ENCODE measurements around the gene ZNF74. TPM values are rescaled to one million over a fixed set of nuclear protein-coding genes. Genes with fewer than 3 reads are reported as not detected.
"Not testable (repeated sequence)": the region's sequence is repeated elsewhere in the genome, so short reads cannot be mapped to it uniquely, and the experiment has no call there.

ZNF74 gene
- total RNA-seq, 1 experiment from 2014 or later = 67.5 TPM

DNA sequence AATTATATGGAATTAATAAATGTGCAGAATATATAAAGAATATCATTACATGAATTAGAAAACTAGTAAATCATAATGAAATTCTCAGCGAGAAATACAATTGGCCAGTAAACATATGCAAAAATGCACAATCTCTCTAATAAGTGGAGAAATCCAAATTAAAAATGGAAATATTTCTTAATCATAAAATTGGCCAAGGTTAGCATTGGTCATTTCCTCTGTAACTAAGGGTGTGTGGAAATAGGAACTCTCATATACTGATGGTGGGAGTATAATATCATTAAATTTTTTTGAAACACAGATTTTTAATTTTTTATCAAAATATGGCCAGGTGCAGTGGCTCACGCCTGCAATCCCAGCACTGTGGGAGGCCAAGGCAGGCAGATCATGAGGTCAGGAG, 7.6 kb upstream of the ZNF74 start:
- Histone ChIP-seq H3K36me3 (replicated peaks; ENCODE audit: control insufficient read depth, insufficient read depth, low read length) (no peaks in the 10 kb centered on the region), H3K4me3 (ENCODE audit: insufficient read depth, low read depth, low read length) (no peak overlapping the region)
- no peak for DNase-seq

GRCh38 chr22:20386972-20387371, 7.0 kb upstream of the ZNF74 start:
- Histone ChIP-seq H3K36me3 (replicated peaks; ENCODE audit: control insufficient read depth, insufficient read depth, low read length) (no peaks in the 10 kb centered on the region), H3K4me3 (ENCODE audit: insufficient read depth, low read depth, low read length) (no peak overlapping the region), H3K27me3 (ENCODE audit: control insufficient read depth, insufficient read depth, low read length) (no peaks in the 10 kb centered on the region)
- no peak for DNase-seq

More for the DNA sequence above, 7.6 kb upstream of the ZNF74 start:
- H3K27me3 ChIP-seq (ENCODE audit: control insufficient read depth, insufficient read depth, low read length) = no peaks in the 10 kb centered on the region

DNA sequence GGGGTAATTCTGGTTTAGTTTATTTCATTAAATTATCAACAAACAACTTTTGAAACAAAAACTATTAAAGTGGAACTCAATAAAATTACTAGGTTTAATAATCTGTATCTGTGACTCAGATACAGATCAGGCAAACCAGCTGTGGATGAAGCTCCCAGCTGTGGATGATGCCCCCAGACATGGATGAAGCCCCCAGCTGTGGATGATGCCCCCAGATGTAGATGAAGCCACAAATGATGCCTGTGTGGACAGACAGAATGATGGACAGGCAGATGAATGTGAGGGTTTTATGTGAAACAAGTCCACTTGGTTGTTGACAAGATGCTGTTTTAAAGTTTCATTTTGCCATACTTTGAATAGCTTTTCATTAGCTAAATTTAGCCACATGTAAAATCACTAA, 5.8 kb upstream of the ZNF74 start:
- no peak for DNase-seq
- Histone ChIP-seq H3K27me3 (ENCODE audit: control insufficient read depth, insufficient read depth, low read length) (no peaks in the 10 kb centered on the region), H3K4me3 (ENCODE audit: insufficient read depth, low read depth, low read length) (no peak overlapping the region), H3K36me3 (replicated peaks; ENCODE audit: control insufficient read depth, insufficient read depth, low read length) (no peaks in the 10 kb centered on the region)

DNA sequence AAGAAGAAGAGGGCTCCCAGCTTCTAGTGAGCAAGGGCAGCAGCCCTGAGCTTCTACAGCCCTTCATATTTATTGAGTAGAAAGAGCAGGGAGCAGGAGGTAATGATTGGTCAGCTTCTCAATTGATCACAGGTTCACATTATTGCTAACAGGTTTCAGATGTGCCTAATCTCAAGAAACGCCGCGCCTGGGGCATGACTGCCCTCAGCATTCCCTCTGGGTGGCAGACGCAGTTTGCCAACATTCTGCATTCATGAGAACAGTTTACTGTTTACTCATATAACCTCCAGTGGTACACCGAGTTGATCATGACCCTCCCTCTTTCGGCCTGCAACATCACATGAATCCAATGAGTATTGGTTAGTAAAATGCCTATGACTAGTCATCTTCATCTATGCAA, 4.7 kb upstream of the ZNF74 start:
- H3K36me3 ChIP-seq (replicated peaks; ENCODE audit: control insufficient read depth, insufficient read depth, low read length) = no peaks in the 10 kb centered on the region
- DNase-seq = no peak

DNA sequence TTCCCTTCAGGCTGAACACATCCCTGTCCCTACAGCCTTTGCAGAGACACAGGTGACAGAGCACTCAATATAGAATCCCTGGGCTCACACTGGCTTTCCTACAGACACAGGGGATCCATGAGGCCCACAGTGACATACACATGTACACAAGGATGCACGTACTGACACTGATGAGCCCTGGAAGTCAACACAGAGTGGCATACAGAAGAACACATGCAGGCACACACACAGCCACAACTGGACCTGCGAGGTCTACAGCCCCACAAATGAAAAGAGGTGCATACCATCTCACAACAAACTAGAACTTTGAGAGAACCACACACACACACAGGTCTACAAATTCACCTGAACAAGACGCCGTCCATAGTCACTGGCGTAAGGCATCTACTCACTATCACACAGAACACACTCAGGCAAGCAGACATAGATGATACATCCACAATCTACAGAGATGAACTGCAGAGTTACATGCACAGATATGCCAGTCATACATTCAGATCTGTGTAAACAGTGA, 3.5 kb upstream of the ZNF74 start:
- Histone ChIP-seq H3K4me3 (ENCODE audit: insufficient read depth, low read depth, low read length) (no peak overlapping the region), H3K36me3 (replicated peaks; ENCODE audit: control insufficient read depth, insufficient read depth, low read length) (no peaks in the 10 kb centered on the region), H3K27me3 (ENCODE audit: control insufficient read depth, insufficient read depth, low read length) (no peaks in the 10 kb centered on the region)
- no peak for DNase-seq

More for the DNA sequence above, 4.7 kb upstream of the ZNF74 start:
- Histone ChIP-seq H3K4me3 (ENCODE audit: insufficient read depth, low read depth, low read length) (no peak overlapping the region), H3K27me3 (ENCODE audit: control insufficient read depth, insufficient read depth, low read length) (no peaks in the 10 kb centered on the region)

GRCh38 chr22:20391222-20391621, 2.7 kb upstream of the ZNF74 start:
- Histone ChIP-seq H3K36me3 (replicated peaks; ENCODE audit: control insufficient read depth, insufficient read depth, low read length) (no peaks in the 10 kb centered on the region), H3K27me3 (ENCODE audit: control insufficient read depth, insufficient read depth, low read length) (no peaks in the 10 kb centered on the region), H3K4me3 (ENCODE audit: insufficient read depth, low read depth, low read length) (no peak overlapping the region)
- DNase-seq = no peak

- not testable (repeated sequence) for H3K27me3 ChIP-seq (ENCODE audit: control insufficient read depth, insufficient read depth, low read length); DNase-seq; H3K36me3 ChIP-seq (replicated peaks; ENCODE audit: control insufficient read depth, insufficient read depth, low read length); H3K4me3 ChIP-seq (ENCODE audit: insufficient read depth, low read depth, low read length)
Observed at GRCh38 chr22:20392365-20392881, 1.5 kb upstream of the ZNF74 start.

DNA sequence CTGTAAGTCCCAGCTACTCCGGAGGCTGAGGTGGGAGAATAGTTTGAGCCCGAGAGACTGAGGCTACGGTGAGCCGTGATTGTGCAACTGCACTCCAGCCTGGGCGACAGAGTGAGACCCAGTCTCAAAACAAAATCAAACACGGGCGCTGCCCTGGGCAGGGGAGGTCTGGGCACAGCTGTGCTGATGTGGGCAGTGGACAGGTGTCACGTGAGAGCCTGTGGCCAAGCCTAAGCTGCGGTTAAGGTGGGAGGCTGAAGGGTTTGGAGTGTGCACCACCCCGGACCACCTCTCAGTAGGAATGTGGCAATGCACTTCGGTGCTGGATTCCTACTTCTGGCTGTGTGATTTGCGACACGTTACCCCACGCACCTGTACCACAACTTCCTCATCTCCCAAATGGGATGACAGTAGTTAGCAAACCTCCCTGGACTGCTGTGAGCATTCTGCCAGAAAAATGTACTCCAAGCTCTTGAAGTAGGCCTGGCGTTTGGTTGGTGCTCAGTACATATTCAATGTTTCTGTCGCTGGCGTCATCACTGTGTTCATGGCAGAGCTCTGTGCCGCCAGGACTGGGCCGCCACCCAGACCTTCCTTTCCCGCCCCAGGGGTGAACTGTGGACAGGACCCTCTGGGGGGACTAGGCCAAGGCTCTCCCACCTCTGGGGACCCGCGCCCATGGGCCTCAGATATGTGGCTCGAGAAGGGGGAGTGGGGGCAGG, 807 bp upstream of the ZNF74 start:
- peak overlapping the region; percentile 95 for H3K4me3 ChIP-seq (ENCODE audit: insufficient read depth, low read depth, low read length)
- no peak for DNase-seq
- no peaks in the 10 kb centered on the region for H3K36me3 ChIP-seq (replicated peaks; ENCODE audit: control insufficient read depth, insufficient read depth, low read length)
- H3K27me3 ChIP-seq (ENCODE audit: control insufficient read depth, insufficient read depth, low read length) = no peaks in the 10 kb centered on the region

DNA sequence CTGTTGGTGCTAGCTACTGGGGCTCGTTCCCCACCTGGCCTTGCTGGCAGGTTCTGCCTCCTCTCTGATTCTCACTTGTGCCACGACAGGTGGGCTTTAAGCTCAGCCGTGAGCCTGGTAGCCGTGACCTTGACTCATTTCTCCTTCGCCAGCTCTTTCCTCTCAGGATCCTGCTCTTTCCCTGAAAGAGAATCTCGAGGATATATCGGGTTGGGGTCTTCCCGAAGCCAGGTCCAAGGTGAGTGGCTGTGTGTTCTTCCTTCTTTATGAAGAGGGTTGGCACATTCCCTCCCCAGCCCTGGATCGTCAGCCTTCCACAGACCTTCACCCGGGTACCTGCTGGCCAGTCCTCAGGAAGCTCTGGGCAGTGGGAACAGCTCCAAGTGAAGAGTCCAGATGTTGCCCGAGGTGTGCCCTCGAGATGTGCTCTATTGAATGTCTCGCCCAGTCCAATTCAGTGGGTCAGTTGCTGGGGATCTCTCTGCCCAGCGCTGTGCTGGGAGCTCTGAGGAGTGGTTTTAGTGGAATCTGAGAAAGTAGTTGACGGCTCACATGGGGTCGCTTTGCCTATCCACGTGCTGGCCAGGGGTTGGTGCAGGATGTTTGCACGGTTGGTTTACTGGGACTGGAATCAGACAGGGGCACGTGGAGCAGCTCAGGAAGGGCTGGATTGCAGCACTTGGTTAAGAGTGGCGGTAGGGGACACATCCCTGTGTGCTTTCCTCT, 1.4 kb downstream of the ZNF74 start:
- H3K27me3 ChIP-seq (ENCODE audit: control insufficient read depth, insufficient read depth, low read length) = no peaks in the 10 kb centered on the region
- H3K36me3 ChIP-seq (replicated peaks; ENCODE audit: control insufficient read depth, insufficient read depth, low read length) = no peaks in the 10 kb centered on the region
- no peak for DNase-seq
- no peak overlapping the region for H3K4me3 ChIP-seq (ENCODE audit: insufficient read depth, low read depth, low read length)

GRCh38 chr22:20395907-20396287, 1.9 kb downstream of the ZNF74 start:
- Histone ChIP-seq H3K4me3 (ENCODE audit: insufficient read depth, low read depth, low read length) (no peak overlapping the region), H3K27me3 (ENCODE audit: control insufficient read depth, insufficient read depth, low read length) (no peaks in the 10 kb centered on the region), H3K36me3 (replicated peaks; ENCODE audit: control insufficient read depth, insufficient read depth, low read length) (no peaks in the 10 kb centered on the region)
- DNase-seq = no peak

GRCh38 chr22:20396639-20397038, 2.7 kb downstream of the ZNF74 start:
- no peak overlapping the region for H3K4me3 ChIP-seq (ENCODE audit: insufficient read depth, low read depth, low read length)
- H3K36me3 ChIP-seq (replicated peaks; ENCODE audit: control insufficient read depth, insufficient read depth, low read length) = peaks cover 3% of the 10 kb centered on the region
- no peak for DNase-seq
- H3K27me3 ChIP-seq (ENCODE audit: control insufficient read depth, insufficient read depth, low read length) = no peaks in the 10 kb centered on the region

GRCh38 chr22:20397498-20397897, 3.5 kb downstream of the ZNF74 start:
- no peak overlapping the region for H3K4me3 ChIP-seq (ENCODE audit: insufficient read depth, low read depth, low read length)
- no peak for DNase-seq
- no peaks in the 10 kb centered on the region for H3K27me3 ChIP-seq (ENCODE audit: control insufficient read depth, insufficient read depth, low read length)
- peaks cover 7% of the 10 kb centered on the region for H3K36me3 ChIP-seq (replicated peaks; ENCODE audit: control insufficient read depth, insufficient read depth, low read length)

GRCh38 chr22:20398420-20398819, 4.5 kb downstream of the ZNF74 start:
- no peak for DNase-seq
- Histone ChIP-seq H3K4me3 (ENCODE audit: insufficient read depth, low read depth, low read length) (no peak overlapping the region), H3K36me3 (replicated peaks; ENCODE audit: control insufficient read depth, insufficient read depth, low read length) (peaks cover 13% of the 10 kb centered on the region), H3K27me3 (ENCODE audit: control insufficient read depth, insufficient read depth, low read length) (no peaks in the 10 kb centered on the region)

DNA sequence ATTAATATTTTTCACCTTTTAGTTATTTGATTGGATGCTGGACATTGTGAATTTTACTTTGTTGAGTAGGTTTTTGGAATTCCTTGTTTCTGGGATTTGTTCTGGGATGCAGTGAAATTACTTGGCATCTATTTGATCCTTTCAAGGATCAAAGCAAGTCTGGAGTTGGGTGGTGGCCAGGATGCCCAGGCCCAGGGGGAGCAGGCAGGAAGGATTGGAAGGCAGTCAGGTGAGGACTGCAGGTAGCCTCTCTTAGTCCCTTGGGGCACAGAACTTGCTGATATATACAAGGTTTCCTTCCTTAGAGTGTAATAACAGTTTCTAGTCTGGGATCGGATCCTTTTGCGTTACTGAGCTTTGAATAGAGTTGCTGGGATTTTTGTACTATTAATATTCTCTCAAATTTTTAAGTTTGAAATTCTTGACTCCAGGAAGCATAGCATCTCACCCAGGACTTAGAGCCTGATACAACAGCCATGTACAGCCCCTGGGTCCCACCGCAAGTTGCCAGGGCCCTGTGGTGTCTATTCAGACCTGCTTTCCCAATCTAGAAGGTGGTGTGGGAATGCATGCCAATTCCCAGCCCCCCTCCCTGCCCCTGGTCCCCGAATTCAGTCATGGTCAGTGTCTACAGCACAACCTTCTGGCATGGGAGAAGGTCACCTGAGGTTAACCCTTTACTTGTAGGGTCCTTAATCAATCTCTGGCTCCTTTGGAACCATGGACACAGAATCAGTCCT, 6.1 kb downstream of the ZNF74 start:
- DNase-seq = no peak
- H3K36me3 ChIP-seq (replicated peaks; ENCODE audit: control insufficient read depth, insufficient read depth, low read length) = peaks cover 14% of the 10 kb centered on the region
- no peaks in the 10 kb centered on the region for H3K27me3 ChIP-seq (ENCODE audit: control insufficient read depth, insufficient read depth, low read length)
- H3K4me3 ChIP-seq (ENCODE audit: insufficient read depth, low read depth, low read length) = no peak overlapping the region

Measured in H7 (cell line).